A549 treated with ZK216348 at 1 μM for 4 hours (cell line): ENCODE data around the gene INPP4B. TPM values are rescaled to one million over a fixed set of nuclear protein-coding genes. Genes with fewer than 3 reads are reported as not detected.

Source experiments
- total RNA-seq: library from RNA; stranded (reverse); fragments of 200-300 nt; extraction: Qiagen RNA extraction; gene quantifications from 5 replicates; pipeline ENCODE4 v1.2.3, GENCODE V29; 2022; ENCODE audit warnings: low read depth

The INPP4B gene
- total RNA-seq: 3.2 to 7.6 TPM (median 5.9 TPM) in 5 replicates

DNA sequence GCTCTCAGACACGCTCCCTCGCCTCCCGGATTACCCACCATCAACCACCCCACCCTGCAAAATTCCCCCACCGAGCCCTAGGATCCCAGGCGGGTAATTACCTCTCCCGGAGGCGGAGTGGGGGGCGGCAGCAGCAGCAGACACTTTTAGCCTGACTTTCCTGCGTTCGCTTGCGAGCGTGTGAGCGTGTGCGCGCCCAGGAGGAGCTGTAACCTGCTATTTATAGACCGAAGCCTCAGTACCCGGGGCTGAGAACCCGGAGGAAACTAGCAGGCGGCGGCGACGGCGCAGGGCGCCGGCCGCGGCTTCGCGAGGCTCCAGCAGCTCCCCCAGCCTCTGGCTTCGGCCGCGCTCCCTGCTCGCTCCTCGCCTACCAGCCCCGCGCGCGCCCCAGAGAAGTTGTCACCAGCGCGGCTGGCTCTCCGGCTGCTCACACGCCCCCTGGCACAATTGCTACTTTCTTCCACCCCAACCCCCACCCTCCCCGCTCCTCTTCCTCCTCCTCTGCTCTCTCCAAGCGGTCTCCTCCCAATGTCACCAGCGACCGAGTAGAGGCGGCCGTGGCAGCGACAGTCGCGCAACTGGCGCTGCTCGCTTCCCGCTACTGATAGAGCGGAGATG lies at the start of gene INPP4B:
INPP4B (minus strand) TSS at position 194 of the 621 bp plus-strand sequence.

